ENCODE data around the gene VWA5B1.
"Not testable (repeated sequence)": the region's sequence is repeated elsewhere in the genome, so short reads cannot be mapped to it uniquely, and the experiment has no call there.

VWA5B1 gene

DNA sequence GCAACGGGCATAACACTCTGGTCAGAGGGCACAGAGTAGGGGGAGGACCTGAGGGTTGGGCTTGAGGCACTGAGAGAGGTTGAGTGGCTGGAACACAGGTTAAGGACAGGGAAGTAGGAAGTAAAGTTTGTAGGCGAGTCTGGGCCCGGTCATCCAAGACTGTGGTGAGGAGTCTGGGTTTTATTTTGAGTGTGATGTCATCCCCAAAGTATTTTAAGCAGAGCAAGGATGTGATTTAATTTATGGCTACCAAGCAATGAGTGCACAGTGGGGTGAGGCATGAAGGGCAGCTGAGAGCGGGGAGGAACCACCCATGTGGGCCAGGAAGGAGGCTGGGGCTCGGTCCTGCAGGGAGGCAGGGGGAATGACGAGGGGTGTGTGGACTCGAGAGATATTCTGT is 11.2 kb upstream of the VWA5B1 start:
- no peak for DNase-seq (ENCODE audit: low read depth in 2 of 2)

DNA sequence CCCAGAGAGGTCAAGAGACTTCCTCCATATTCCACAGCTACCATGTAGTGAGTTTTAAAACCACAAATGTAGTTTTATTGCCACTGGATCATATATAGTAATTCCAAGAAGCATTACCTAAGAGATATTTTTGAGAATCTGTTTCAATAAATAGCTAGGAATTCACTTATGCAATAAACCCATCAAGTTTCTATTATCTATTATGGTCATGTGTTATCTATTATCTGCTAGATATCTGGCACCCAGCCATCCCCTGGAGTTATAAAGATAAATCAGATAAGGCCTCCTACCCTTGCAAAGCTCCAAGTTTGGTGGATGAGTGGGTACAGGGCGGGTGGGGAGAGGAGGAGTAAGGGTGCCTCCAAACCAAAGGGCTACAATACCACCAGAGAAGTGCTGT is 10.3 kb upstream of the VWA5B1 start:
- DNase-seq (ENCODE audit: low read depth in 2 of 2): no peak

DNA sequence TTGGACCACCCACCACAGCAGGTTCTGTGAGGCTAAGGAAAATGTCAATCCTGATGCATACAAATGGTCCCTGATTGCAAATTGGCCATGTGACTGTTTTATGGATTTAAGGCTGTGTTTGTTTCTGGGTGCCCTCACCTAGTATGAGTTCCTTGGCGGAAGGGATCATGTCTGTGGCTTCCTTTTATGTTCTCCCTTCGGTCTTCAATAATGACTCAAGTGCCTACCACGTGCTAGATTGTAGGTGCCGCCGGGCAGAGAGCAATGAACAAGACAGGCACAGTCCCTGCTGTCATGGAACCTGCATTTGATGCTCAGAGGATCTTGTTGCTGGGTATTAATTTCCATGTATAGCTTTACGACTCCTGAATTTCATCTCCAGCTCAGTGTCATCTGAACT is 9.8 kb upstream of the VWA5B1 start:
- DNase-seq (ENCODE audit: low read depth in 2 of 2): no peak

DNA sequence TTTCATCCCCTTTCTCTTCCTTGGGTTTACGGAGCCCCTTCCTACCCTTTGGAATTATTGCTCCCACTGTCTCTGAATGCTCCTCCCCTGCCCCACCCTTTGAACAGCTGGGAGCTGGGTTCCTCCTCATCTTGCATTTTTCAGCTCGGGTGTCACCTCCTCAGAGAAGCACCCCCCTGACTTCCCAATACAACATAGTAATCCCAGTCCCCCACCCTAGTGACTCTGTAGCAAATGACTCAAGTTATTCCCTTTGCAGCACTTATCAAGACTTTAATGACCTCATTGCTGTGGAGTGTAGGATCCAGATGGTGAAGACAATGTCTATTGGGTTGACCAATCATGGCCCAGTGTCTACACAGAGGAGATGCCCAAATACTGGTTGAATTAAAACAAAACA is 8.9 kb upstream of the VWA5B1 start:
- no peak for DNase-seq (ENCODE audit: low read depth in 2 of 2)

DNA sequence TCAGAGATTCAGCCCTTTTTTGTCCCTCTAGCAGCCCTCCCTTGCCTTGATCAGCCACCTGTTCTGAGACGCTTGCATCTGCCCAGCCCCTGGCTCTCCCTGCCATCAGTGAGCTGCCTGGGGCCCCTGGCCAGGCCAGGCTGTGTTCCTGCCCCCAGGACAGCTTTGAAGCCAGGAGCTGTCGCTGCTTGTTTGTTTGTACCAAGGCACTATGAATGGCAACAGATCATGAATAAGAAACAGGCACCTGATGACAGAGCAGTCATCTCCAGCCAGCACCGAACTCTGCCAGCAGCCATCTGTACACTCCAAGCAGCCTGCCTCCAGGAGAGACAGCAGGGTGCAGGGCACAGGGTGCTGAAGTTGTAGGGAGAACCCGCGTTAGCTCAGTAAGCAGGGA is 8.1 kb upstream of the VWA5B1 start:
- DNase-seq (ENCODE audit: low read depth in 2 of 2): no peak

DNA sequence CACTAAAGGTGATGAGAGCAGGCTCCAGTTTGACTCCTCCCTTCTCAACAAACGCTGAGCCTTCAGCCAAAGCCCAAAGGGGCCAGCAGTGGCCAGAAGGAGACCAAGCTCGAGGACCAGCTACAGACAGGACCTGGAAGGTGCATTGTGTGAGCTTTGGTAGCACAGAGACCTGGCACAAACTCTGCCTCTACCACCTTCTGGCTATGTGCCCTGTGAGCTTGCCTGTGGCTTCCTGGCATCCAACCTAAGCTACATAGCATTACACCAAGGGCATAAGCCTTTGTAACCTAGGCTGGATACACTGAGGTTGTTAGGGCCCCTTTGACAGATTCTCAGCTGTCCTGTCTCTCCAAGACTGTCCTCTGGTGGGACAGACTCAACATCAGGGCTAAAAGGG is 6.6 kb upstream of the VWA5B1 start:
- DNase-seq (ENCODE audit: low read depth in 2 of 2): no peak

DNA sequence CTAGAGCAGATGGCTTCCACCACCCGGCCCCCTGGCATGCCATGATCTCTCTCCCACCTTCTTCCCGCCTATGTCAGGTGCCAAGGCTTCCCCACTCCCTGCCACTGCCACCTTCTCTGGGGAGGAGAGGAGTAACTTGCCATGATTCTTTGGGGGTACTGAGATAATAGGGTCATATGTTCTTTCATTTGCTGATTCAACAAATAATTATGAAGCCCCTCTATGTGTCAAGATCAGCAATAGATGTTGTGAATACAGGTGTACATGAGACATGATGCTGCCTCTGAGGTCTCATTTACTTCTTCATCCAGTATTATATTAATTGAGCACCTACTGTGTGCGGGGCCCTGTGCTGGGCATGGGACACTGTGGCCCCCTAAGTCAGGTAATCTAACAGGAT is 6.0 kb upstream of the VWA5B1 start:
- no peak for DNase-seq (ENCODE audit: low read depth in 2 of 2)

DNA sequence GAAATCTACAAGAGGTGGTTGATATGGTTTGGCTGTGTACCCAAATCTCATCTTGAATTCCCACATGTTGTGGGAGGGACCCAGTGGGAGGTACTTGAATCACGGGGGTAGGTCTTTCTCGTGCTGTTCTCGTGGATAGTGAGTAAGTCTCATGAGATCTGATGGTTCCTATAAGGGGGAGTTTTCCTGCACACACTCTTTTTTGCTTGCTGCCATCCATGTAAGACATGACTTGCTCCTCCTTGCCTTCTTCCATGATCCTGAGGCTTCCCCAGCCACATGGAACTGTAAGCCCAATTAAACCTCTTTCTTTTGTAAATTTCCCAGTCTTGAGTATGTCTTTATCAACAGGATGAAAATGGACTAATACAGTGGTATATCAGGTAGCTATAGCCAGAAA is 5.2 kb upstream of the VWA5B1 start:
- DNase-seq (ENCODE audit: low read depth in 2 of 2): no peak

DNA sequence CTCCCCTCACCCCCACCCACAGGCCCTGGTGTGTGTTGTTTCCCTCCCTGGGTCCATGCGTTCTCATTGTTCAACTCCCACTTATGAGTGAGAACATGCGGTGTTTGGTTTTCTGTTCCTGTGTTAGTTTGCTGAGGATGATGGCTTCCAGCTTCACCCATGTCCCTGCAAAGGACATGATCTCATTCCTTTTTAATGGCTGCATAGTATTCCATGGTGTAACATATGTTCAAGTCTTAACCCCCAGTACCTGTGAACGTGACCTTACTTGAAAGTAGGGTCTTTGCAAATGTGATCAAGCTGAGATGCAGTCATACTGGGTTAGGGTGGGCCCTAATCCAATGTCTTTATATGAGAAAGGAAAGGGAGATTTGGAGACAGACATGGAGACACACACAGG is 3.0 kb upstream of the VWA5B1 start:
- DNase-seq (ENCODE audit: low read depth in 2 of 2): not testable (repeated sequence)

DNA sequence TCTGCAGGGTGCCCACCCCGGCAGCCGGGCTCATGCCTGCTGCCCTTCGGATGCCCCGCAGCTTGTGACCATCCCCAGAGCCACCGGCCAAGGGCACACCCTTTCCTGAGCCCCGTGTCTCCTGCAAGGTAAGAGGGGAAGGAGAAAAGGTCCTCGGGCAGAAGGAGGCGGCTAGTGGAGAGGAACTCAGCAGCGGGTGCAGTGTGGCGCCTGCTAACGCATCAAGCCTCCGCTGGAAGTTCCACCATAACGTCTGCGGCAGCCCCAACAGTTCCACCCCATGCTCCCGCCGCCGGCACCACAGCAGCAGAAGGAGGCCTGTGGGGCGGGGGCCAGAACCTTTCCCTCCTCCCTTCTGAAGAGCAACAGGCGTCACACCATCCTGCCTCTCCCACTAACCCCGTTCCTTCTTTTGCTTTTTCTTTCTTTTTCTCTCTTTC is 990 bp downstream of the VWA5B1 start:
- DNase-seq (ENCODE audit: low read depth in 2 of 2): peak in 1 of 2 donors; percentile 3

DNA sequence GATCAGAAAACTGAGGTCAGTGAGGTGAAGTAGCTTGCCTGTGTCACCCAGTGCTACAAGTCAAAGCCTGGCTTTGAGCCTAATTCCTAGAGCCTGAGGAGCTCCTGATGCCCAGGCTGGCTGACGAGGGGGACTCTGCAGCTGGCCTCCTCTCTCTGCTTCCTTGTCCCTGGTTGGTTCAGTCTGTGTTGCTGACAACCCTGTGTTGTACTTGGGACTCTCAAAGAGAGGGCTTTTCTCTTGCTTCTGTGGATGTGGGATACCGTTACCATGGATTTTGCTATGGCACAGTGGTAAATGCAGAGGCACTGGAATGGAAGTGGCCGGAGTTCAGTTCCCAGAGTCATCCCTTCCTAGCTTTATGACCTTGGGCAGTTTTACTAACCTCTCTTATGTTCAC is 8.0 kb downstream of the VWA5B1 start:
- no peak for DNase-seq (ENCODE audit: low read depth in 2 of 2)

DNA sequence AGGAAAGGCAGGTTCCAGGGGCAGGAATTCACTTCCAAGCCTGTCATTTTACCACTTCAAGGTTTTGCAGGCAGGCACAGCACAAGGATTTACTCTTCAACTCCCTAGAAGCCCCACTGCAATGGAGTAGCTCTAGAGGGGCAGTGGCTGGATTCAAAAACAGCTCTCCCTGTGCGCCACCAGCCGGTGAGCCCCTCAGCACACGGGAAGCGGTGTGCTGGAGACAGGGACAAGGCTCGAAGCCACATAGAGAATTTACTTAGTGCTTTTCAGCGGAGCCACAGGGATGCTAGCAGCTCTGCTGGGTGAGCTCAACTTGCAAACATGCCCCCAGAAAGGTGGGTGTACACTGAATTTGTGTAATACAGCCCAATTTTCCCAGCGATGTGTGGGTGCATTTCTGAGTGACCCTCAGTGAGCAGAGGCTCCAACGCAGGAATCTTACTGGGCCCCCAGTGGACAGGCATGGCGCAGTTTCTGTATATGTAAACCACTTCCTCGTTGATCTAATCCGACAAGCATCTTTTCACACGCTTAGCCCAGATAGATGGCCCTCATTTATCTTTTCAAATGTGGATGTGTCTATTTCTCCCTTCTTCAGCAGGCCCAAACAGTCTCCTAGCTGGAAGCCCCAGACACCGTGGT is 10.9 kb downstream of the VWA5B1 start:
- DNase-seq (ENCODE audit: low read depth in 2 of 2): no peak

DNA sequence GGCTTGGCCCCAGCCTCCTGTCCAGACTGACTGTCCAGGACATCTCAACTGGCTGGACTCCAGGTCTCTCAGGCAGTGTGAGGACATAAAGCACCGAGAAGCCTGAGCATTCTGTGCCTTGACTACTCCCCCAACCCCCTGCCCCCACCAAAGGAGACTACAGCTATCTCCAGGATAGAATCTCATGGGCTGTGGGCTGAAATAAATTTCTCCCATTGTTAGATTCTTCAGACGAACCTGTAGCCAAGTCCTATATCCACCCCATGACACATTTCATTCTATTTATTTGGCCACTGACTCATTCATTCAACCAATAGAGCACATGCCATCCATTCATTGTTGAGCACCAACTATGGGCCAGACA is 11.4 kb downstream of the VWA5B1 start:
- DNase-seq (ENCODE audit: low read depth in 2 of 2): no peak

DNA sequence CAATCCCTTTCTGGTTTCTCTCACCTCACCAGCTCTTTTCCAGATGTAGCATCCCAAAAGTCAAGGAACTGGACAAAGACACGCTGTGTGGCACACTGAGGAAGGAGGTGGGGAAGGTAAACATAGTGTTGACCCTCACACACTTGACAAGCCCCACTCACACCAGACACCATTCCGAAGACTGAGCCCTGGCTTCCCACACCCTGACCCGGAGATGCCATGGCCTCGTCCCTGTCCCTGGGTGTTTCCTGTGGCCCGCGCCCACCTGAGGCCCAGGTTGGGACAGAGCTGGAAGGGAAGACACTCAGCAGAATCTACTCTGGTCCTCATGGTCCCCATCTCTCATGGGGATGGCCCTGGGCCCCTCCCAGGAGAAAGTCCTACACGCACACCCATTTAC is 16.4 kb downstream of the VWA5B1 start:
- DNase-seq (ENCODE audit: low read depth in 2 of 2): no peak

DNA sequence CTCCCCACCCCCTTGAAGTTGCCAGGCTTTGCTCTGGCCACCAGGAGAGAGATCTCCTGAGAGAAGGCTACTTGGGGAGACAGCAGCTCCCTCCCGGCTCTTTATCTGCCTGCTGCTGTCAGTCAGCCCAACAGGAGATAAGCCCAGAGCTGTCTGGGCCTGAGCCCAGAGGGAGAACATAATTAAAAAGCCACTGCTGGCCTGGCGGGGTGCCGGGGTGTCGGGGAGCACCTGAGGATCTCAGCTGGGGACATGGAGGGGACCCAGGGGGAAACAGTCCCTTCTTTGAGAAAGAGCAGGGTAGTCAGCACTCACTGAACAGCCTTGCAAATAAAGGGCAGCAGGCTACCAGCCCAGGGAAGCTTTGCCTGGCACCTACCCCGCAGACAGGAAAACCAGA is 17.9 kb downstream of the VWA5B1 start:
- DNase-seq (ENCODE audit: low read depth in 2 of 2): no peak

DNA sequence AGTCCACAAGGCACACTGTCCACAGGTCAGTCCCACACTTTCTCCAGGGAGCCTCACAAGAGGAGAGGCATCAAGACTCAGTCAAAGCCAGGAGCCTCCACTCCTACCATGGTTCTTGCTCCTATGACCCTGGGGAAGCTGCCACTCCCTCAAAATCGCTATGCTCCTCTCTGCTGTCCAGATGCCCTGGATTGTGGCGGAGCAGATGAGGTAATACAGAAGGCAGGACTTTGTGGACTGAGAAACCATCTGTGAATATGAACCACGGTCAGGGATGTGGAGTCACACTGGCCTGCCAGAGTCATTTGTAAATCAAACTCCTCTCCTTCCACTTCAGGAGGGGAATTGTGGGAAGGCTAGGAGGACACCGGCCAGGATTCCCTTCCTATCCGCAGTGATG is 20.6 kb downstream of the VWA5B1 start:
- no peak for DNase-seq (ENCODE audit: low read depth in 2 of 2)

DNA sequence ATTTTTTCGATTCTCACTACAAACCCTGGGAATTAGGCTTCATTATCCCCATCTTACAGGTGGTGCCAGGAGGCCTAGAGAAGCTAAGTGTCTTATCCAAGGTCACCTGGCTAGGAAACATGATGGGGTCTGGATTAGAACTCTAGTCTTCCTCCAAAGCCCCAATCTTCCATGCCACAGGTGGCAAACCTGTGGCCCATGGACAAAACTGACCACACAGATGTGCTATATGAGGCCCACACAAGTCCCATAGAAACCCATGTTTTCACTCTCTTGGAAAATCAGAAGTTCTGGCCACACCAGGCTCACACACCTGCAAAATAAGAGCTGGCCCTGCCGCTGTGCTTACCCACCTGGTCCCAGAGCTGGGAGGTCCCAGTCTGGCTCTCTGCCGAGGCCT is 21.6 kb downstream of the VWA5B1 start:
- DNase-seq (ENCODE audit: low read depth in 2 of 2): no peak

DNA sequence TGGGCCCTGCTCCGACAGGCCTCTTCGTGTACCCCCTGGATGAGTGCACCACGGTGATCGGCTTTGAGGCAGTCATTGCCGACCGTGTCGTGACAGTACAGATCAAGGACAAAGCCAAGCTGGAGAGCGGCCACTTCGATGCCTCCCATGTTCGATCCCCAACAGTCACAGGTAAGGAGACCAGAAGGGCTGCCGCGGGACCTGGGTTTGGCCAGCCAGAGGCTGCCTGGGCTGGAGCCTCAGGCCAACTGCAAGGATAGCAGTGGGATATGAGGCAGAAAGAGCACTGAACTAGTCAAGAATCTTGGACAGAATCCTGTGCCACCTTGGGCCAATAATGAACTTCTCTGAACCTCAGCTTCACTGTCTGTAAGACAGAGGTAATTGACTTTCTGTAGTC is 22.1 kb downstream of the VWA5B1 start:
- DNase-seq (ENCODE audit: low read depth in 2 of 2): no peak

DNA sequence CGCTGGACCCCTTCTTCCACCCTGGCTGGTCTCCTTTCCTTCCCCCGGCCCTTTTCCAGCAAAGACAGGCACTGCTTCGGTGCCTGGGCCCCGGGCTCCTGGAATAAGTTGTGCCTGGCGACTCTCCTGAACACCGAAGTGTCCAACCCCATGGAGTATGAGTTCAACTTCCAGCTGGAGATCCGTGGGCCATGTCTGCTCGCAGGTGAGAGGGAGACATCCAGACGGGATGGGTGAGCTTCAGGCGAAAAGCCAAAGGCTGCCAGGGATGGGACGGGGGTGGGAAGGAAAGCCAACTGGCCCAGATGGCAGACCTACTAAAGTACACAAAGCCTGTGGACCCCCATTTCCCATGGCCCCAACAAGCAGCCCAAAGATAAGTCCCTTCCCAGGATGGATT is 26.8 kb downstream of the VWA5B1 start:
- no peak for DNase-seq (ENCODE audit: low read depth in 2 of 2)

DNA sequence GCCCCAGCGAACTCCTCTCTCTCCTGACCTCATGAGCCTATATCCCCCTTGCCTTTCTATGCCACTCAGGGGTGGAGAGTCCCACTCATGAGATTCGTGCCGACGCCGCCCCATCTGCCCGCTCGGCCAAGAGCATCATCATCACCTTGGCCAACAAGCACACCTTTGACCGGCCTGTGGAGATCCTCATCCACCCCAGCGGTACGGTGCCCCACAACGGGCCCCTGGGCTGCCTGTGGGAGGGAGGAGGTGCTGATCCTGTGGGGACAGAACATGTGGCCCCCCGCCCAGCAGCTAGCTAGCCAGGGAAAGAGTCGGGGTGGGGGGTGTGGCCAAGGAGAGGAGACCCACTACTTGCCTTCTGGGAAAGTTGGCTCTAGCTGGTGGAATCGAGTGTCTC is 27.8 kb downstream of the VWA5B1 start:
- no peak for DNase-seq (ENCODE audit: low read depth in 2 of 2)

DNA sequence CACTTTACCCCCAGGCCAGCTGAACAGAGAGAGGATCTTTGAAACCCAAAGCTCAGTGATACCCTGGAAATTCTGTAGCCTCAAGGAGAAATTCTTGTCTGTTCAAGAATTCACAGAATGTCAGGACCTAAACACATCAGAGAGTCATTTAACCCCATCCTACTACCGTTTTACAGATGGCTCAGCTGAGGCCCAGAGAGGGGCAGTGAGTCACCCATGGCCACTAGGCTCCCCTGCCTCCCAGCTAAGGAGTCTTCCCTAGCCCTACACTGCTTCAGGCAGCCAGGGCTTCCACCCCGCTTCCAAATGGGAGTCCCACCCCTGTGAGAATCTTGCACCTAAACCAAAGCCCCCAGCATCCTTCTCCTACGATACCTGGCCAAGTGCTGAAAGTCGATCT is 28.3 kb downstream of the VWA5B1 start:
- no peak for DNase-seq (ENCODE audit: low read depth in 2 of 2)

DNA sequence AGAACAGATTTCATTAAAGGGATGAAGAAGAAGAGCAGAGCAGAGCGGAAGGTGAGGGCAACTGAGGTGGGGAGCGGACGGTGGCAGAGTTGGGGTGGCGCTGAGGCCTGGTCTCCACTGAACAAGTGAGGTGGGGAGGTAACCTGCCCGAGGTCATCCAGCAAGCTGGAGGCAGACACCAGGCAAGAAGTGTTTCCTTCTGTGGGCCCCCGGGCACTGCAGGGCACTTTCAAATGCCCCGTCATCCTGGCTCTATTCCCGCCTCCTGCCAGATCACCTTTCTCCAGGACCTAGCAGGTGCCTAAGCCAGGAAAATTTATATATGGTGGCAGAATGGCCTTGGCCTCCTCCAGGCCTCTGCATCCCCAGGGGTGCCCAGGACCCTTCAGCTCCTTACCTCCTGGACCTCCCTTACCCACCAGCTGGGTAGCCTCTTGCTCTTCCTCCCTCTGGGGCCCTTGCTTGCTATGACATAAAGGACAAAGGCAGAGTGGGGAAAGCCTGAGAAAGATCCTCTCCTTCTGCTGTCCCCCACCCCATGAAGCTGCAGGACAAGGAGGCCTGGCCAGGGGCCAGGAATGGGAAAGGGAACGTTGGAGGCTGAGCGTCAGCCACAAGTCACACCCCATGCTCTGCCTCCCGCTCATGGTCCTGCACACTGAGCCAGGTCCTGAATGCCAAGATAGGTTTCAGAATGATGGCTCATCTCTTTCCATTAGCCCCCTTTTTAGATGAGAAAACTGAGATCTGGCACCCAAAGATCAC is 29.0 kb downstream of the VWA5B1 start:
- DNase-seq (ENCODE audit: low read depth in 2 of 2): no peak

DNA sequence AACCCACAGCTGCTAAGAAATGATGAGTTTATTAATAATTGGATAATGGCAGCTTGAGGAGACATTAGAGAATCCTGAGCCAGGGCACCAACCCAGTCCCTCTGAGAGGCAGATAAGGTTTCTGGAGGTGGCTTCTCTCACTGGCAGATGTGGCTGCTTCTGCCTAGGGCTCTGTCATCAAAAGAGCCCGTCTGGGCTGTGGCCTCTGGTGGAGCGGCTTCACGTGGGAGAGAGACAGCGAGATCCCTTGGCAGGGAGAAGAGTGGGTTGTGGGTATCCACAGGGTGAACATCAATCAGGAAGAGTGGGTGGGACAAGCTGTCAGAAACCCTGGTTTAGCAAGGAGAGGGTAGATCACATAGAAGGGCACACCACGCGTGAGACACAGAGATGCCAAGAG is 30.0 kb downstream of the VWA5B1 start:
- no peak for DNase-seq (ENCODE audit: low read depth in 2 of 2)

DNA sequence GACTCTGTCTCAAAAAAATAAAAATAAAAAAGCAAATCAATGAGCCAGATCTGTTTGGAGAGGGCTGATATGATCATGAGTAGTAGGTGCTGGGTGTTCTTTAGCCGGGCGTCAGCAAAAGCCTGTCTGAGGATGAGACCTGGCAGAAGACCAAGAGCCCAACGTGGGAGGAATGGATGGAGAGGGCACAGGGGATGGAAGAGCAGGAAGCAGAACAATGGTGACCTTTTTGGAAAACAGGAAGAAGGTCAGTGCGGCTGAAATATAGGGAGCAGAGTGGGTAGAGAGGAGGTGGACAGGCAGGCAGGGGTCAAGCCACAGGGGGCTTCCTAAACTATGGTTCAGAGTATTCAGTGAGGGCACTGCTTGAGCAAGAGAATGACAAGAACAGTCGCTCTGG is 30.9 kb downstream of the VWA5B1 start:
- no peak for DNase-seq (ENCODE audit: low read depth in 2 of 2)
